Esophagus muscularis mucosa (tissue), 3 donors: Measurements from ENCODE around the gene RBP4.

ENCODE experiments used
- CTCF ChIP-seq, 3 experiments: fragments of 200-600 bp in 2 of 3; fragments of 450-650 bp in 1 of 3; sonication (generic) in 2 of 3; IDR thresholded peaks; one replicate each; pipeline ENCODE4 v1.5.1; 2017 to 2019; ENCODE audit warnings: antibody characterized with exemption in 3 of 3, mild to moderate bottlenecking in 2 of 3, moderate library complexity in 1 of 3
- POLR2A ChIP-seq: fragments of 450-650 bp; IDR thresholded peaks from one replicate; pipeline ENCODE4 v1.6.1; 2017; ENCODE audit warnings: antibody characterized with exemption, moderate library complexity, mild to moderate bottlenecking, low read depth

GRCh38 chr10:93554760-93555432, 46.1 kb downstream of the RBP4 start:
- TF ChIP-seq CTCF (IDR thresholded peaks at IDR 0.05) = peak in 2 of 3 experiments; percentile 13 to 50
- no peak for TF ChIP-seq POLR2A
